Stimulated activated CD4-positive, alpha-beta T cell treated with anti-CD3 and anti-CD28 coated beads, Interleukin-2, amount 100 ng/mL, for 24 hours (primary cell): ENCODE measurements around the gene FOXK1.
"Not testable (repeated sequence)": the region's sequence is repeated elsewhere in the genome, so short reads cannot be mapped to it uniquely, and the experiment has no call there.

Source experiments
- DNase-seq, 2 donors: peaks; one replicate each; pipeline ENCODE4 v3.0.0-alpha.2; 2020

FOXK1 gene

DNA sequence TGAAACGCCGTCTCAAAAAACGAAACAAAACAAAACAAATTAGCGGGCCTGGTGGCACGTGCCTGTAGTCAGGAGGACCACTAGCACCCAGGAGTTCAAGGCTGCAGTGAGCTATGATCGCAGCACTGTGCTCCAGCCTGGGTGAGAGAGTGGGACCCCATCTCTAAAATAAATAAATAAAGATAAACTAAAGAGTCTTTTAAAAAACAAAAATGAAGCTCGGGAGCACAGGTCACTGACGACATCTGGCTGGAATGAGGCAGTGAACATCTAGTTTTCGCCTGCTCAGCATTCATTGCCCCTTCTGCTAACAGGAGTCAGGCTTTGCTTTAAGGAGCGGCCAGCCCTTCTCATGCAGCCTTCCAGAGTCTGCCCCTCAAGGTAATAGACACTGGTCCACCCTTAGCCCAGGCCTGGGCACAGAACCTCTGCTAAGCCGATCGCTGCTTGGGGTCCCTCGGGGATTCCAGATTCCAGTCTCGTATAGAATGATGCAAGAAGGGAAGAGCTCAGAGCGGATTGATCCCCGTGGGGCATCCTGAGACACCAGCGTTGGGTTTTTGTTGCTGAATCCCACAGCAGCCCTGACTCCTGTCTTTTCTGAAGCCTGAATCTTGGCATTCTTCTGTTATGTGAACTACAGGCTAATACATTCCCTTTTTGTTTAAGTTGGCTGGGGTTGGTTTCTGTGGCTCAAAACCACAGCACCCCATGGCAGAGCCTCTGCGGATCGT lies 14.2 kb upstream of the FOXK1 start:
- no peak for DNase-seq

DNA sequence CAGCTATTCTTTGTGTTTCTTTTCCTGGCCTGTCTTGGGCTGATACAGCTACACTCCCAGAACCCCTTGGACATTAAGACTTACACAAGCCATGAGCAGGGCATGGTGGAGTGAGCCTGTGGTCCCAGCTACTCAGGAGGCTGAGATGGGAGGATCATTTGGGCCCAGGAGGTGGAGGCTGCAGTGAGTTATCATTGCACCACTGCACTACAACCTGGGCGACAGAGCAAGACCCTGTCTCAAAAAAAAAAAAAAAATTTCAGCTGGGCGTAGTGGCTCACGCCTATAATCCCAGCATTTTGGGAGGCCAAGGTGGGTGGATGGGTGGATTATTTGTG lies 13.6 kb upstream of the FOXK1 start:
- DNase-seq: no peak

DNA sequence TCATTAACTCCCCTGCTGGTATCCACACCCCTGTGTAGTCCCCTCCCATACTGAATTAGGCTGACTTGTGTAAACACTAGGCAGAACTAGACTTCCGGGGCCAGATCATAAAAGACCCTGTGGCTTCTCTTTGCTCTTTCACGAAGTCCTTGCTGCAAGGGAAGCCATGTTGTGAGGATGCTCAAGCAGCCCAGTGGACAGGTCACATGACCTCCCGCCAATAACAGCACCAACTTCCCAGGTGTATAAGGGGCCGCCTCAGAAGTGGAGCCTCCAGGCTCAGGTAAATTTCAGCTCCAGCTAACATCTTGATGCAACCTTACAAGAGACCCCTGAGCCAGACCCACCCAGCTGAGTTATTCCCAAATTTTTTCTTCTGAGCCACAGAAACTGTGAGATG lies 11.3 kb upstream of the FOXK1 start:
- no peak for DNase-seq

DNA sequence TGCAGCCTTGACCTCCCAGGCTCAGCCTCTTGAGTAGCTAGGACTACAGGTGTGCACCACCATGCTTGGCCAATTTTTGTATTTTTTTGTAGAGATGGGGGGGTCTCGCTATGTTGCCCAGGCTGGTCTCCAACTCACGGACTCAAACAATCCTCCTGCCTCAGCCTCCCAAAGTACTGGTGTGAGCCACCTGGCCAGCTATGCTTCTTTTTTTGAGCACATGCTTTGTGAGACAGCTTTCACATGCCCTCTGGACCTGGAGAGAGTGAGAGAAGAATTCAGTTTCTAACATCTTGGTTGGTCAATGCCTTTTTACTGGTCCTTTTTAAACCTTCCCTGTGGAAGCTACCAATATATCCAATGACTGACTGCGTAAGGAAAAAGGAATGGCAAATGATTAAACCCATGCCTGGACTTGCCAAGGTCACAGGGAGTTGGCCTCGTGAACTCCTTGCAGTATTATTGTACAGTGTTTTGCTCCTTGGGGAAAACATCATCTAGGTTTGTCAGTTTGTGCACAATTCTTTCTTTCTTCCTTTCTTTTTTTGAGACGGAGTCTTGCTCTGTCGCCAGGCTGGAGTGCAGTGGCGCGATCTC lies 6.2 kb upstream of the FOXK1 start:
- DNase-seq: no peak

DNA sequence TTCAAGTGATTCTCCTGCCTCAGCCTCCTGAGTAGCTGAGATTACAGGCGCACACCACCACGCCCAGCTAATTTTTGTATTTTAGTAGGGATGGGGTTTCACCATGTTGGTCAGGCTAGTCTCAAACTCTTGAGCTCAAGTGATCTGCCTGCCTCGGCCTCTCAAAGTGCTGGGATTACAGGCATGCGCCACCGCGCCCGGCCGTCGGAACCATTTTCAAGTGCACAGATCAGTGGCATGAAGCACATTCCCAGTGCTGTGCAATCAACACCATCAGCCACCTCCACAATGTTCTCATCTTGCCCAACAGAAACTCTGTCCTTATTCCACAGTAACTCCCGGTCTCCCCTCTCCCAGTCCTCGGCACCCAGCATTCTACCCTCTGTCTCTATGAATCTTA lies 4.6 kb upstream of the FOXK1 start:
- DNase-seq: not testable (repeated sequence)

DNA sequence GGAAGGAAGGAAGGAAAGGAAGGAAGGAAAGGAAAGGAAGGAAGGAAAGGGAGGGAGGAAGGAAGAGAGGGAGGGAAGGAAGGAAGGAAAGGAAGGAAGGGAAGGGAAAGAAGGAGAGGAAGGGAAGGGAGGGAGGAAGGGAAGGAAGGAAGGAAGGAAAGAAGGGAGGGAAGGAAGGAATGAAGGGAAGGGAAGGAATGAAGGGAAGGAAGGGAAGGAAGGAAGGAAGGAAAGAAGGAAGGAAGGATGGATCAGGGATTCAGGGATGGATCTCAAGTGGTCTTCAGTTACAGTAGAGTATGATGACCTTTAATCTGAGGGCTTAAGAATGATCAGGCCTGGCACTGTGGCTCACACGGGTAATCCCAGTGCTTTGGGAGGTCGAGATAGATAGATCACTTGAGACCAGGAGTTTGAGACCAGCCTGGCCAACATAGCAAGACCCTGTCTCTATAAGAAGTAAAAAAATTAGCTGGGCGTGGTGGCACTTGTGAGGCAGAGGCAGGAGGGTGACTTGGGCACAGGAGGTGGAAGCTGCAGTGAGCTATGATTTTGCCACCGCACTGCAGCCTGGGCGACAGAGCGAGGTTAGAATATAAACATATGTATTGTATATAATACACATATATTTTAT lies 760 bp upstream of the FOXK1 start:
- peak; percentile 22 to 34 for DNase-seq

DNA sequence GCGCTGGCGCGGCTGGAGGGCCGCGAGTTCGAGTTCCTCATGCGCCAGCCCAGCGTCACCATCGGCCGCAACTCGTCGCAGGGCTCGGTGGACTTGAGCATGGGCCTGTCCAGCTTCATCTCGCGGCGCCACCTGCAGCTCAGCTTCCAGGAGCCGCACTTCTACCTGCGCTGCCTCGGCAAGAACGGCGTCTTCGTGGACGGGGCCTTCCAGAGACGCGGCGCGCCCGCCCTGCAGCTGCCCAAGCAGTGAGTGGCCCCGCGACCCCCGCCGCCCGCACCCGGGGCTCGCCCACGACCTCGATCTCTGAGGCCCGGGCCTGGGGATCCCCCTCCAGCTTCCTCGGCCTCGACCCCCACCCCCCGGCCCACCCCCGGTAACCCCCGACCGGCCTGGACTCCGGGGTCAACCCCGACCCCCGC lies 537 bp downstream of the FOXK1 start:
- DNase-seq: peak; percentile 42 to 53

DNA sequence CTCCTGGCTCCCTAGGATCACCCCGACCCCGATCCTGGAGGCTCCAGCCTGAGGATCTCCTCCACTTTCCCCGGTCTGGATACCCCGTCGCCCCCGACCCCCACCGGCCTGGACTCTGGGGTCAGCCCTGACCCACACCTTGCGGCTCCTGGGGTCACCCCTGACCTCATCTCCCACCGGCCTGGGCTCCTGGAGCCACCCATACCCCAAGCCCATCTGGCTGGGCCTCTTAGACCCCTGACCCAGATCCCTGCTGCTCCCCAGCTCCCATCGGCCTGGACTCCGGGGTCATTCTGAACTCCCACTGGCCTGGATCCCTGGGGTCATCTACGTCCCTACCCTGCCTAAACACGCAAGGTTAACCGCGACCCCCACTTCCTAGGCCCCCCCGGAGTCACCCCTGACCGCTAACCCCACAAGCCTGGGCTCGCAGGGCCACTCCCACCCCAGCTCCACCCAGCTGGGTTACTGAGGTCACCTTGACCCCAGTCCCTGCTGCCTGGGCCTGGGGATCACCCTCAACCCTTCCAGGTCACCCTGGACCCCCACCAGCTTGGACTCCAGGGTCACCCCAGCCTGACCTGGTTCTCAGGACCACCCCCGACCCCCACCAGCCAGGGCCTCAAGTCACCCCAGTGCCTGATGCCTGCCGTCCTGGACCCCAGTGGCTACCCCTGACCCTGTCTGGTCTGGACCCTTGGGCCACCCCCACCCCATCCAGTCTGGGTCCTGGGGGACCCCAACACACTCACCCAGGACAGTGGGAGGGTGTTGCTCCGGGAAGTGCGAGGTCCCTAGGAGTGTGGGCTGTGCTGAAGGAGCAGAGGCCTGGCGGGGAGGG lies 1.2 kb downstream of the FOXK1 start:
- DNase-seq: peak; percentile 24 to 26

DNA sequence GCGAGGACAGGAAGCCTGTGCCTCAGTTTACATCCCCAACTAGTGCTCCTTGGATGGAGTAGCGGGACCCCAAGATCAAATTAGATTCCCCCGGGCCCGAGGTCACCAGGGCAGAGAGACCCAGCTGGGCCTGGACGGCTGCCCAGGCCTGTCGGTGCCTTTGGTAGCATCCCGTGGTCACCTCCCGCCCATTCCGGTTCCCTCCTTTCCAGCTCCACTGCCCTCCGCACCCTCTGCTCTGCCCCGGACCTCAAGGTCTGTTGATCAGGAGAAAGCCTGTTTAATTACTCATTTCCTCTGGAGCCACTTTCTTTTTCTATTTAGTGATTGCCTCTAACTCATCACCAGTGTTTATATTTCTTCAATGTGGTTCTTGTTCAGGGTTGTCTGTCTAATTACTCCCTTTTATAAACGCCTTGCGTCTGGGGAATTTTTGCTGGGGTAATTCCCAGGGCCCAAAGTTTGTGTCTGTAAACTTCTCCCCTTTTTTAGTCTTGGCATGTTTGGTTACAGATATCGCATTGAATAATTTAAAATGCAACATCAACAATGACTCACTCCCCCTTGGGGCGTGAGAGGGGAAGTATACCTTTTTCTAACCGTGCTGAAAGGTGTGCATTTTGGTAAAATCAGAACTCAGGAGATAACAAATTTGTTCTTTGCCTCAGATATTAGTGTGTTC lies 1.9 kb downstream of the FOXK1 start:
- peak; percentile 44 to 48 for DNase-seq

DNA sequence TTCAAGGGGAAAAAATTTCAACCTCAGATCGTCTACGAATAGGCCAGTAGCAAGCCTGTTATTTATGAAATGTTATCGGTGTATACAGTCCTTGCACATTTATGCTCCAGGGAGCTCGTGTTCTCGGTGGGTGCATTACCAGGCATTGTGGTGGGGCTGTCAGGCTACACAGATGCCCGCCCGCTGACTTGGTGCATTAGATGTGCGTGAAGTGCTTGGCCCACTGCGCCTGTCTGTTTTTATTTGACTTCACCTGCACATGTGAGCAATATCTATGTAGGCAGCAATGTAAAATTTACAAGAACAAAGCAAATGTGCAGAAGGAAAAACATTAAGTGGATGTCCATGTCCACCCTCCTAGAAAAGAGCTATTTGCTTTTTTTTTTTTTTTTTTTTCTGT lies 2.8 kb downstream of the FOXK1 start:
- DNase-seq: no peak

DNA sequence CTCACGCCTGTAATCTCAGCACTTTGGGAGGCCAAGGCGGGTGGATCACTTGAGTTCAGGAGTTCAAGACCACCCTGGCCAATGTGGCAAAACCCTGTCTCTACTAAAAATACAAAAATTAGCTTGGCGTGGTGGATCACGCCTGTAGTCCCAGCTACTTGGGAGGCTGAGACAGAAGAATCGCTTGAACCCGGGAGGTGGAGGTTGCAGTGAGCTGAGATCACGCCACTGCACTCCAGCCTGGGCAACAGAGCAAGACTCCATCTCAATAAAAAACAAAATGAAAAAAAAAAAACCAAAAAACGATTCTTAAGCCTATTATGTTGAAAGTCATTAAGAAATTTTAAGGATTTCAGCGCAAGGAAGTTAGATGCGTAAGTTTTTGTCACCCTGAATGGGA lies 3.6 kb downstream of the FOXK1 start:
- DNase-seq: not testable (repeated sequence)

DNA sequence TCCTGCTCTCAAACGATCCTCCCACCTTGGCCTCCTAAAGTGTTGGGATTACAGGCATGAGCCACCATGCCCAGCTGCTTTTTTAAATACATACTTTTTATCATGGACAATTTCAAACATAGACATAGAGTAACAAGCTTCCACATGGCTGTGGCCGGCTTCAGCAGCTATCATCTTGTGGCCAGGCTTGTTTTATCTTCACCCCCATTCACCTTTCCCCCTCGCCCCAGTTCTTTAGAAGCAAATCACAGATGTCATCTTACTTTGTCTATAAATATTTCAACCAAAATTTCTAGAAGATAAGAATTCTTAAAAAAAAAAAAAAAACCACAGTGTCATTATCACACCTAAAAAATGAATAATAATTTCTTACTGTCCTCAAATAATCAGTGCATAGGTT lies 5.9 kb downstream of the FOXK1 start:
- no peak for DNase-seq

DNA sequence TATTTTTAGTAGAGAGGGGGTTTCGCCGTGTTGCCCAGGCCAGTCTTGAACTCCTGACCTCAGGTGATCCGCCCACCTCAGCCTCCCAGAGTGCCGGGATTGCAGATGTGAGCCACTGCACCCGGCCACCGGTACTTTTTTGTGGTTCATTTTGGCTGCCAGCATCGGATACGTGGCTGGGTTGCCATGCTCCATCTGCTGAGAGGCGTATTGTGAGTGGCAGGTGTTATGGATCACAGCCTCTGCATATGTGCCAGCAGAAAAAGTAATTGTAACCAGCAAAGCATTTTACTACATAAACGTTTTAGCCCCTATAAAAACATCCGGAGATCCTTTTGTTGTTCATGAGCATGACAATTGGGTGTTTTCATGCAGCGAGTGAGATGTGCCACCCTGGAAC lies 7.1 kb downstream of the FOXK1 start:
- DNase-seq: no peak

DNA sequence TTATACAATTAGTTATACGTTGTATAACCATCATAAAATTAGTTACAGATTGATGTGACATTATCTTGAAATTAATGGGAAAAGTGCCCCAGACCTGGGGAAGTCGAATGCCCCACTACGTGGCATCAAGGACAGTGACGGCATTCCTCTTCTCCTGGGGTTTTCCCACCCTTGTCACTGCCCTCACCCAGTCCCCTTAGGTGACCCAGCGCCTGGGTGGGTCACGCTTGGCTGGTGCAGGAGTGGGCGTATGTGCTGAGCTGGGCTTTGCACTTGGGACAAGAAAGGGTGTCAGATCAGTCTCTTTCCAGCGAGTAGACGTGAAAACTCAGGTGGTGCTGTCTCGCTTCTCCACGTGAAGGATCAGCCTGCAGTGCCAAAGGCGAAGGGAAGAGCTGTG lies 7.6 kb downstream of the FOXK1 start:
- no peak for DNase-seq

DNA sequence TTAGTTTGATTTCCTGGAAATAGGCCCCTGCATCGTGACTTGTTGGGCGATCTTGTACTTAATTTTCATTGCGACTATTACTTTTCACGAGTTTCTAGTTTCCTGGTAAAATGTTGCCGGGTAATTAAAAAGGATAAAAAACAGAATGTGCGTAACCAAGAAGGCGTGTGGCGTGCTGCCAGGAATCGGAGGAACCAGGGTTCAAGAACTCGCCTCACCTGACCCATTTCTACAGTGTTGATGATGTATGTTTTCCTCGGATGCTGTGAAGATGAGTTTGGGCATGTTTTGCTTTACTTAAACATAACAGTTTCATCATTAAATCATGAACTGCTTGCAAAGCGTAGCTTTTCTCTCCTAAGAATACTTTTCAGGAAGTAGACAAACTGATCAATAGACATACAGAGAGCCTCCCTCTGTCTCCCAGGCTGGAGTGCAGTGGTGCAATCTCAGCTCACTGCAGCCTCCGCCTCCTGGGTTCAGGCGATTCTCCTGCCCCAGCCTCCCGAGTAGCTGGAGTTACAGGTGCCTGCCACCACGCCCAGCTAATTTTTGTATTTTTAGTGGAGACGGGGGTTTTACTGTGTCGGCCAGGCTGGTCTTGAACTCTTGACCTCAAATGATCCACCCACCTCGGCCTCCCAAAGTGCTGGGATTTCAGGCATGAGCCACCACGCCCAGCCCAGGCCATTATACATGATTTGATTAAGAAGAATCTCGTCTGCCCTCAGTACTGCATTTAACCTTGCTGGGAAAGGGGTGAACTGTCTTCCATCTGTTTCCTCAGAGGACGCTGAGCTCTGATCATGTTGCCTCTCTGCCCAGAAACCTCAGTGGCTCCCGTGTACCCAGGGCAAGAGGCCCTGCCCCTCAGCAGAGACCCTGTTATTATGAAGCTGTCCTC lies 9.1 kb downstream of the FOXK1 start:
- DNase-seq: no peak

DNA sequence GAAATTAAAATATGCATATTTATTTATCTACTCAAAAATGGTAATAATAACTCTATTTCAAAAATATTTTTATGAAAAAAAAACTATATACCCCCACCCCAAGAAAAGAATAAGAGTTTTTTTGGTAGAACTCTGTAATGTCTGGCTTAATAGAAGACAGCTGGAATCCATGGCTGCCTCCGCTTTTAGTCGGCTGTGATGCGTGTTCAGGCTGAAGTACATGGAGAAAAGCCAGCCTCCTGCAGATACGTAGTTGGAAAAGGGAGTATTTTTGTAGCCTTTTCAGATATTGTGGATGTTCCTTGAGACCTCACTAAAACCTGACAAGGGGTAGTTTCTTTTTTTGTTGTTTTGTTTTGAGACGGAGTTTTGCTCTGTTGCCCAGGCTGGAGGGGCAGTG lies 10.0 kb downstream of the FOXK1 start:
- no peak for DNase-seq

DNA sequence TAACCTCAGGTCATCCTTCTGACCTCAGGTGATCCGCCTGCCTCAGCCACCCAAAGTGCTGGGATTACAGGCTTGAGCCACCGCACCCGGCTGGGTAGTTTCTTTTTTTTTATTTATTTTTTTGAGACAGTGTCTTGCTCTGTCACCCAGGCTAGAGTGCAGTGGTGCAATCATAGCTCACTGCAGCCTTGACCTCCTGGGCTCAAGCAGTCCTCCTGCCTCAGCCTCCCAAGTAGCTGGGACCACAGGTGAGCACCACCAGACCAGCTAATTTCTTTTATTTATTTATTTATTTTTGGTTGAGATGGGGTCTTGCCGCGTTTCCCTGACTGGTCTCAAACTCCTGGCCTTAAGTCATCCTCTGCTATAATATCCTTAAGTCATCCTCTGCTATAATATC lies 10.5 kb downstream of the FOXK1 start:
- not testable (repeated sequence) for DNase-seq

DNA sequence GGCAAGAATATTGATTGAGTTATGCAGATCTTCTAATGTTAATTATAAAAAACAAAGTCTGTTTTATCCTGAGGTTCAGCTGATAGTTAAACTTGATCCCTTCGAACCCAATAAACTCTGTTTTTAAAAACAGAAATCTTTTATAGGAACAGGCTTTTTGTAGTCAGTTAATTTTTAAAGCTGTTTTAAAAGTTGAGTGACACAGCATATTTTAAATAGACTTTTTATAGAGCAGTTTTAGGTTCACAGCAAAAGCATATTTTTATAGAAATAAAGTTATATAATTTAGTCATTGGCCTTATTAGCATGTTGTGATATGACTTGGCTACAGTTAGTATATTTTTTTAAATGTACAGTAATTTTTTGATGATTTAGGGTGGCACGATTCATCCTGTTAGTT lies 11.1 kb downstream of the FOXK1 start:
- no peak for DNase-seq

DNA sequence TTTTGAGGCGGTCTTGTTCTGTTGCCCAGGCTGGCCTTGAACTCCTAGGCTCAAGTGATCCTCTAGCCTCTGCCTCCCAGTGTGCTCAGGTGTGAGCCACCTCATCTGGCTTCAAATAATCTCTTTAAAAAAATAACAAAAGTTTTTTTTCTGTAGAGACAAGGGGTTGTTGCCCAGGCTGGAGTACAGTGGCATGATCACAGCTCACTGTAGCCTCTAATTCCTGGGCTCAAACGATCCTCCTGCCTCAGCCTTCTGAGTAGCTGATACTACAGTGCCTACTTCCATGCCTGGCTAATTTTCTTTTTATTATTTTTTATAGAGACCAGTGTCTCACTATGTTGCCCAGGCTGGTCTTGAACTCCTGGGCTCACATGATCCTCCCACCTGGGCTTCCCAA lies 11.7 kb downstream of the FOXK1 start:
- no peak for DNase-seq

DNA sequence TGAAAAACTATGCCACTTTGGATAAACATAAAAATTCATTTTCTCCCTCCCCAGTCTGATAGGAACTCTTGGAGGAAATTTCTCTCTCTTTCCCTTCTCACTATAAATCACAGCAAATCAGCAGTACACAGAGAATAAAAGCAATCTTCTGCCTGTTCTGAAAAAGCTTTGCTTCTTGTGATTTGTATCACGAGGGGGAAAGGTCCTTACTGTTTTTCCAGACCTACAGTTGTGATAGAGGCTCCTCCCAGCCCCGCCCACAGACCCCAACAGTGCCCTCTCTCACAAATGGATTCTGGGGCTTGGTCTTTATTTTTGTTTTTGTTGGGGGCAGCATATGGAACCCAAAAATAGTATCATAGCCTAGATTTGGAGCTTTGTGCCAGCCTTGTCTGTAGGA lies 12.2 kb downstream of the FOXK1 start:
- DNase-seq: no peak

DNA sequence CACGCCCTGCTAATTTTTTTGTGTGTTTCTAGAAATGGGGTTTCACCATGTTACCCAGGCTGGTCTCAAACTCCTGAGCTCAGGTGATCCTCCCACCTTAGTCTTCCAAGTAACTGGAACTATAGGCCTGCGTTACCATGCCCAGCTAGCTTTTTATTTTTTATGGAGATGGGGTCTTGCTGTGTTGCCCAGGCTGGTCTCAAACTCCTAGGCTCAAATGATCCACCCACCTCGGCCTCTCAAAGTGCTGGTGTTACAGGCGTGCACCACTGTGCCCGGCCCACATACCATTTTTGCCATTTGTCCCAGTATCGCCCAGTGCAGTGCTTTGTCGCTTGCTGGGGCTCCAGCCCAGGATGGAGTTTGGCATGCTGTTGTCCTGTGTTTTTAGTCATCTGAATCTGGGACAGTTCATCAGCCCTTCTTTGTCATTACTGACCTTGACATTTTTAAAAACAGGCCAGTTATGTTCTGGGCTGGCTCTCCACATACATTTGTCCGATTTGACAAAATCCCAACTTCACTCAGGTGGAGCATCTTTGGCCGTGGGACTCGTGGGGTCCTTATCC lies 16.7 kb downstream of the FOXK1 start:
- DNase-seq: no peak

DNA sequence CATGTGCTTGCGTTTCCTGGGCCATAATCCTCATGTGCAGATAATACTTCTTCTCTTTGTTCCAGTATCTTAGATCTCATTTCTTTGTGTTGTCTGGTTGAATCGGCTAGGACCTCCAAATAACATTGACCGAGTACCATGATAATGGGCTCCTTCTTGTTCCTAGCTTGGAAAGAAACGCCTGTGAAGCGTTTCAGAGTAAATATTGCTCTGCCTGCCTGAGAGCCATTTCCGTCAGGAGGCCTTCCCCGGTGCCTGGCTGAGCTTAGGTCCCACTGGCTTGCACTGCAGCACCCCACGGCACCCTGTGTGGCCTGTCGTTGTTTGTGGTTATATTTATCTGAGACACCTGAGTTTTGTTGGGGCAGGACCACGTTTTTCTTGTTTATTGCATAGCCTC lies 17.7 kb downstream of the FOXK1 start:
- DNase-seq: no peak
